AG09309 (cell line): Measurements from ENCODE around the gene AUTS2.

Experiments used
- DNase-seq: peaks from one replicate; pipeline ENCODE4 v3.0.0-alpha.2; 2010; ENCODE audit warnings: low read depth
- H3K4me3 ChIP-seq: 2 replicates; pipeline ENCODE4 v1.5.1; 2011; ENCODE audit warnings: mild to moderate bottlenecking, low read depth, low read length, moderate library complexity; ENCODE audit not compliant: control insufficient read depth
- TF ChIP-seq, protein P1 (sequence below): IDR thresholded peaks from 2 replicates; pipeline ENCODE4 v1.5.1; 2011; ENCODE audit warnings: mild to moderate bottlenecking, low read depth, low read length, inconsistent platforms; ENCODE audit not compliant: insufficient read depth, control insufficient read depth; ENCODE audit errors: missing control alignments

Gene AUTS2

DNA sequence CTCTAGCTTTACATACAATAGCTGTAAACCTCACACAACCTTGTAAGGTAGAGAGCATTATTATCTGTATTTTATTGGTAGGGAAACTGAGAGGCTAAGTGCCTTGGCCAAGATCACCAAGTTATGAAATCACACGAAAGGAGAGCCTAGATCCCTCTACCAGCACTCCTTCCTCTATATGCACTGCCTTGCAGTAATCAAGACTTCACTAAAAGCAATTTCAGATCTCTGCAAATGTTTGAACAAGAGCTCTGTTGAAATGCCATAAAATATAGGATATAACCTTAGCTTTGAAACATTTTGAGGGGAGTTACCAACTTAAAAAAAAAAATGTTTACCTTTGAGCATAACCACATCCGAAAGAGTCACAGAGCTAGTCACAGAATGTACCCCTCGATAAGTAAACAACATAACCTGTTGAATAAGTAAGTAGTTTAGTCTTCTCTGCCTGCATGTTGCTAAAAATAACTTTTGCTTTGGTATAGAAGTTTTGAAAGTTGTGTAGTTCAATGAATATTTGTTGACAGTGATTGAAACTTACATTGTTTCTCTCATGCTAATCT is 709.4 kb downstream of the AUTS2 start:
- no peak overlapping the region for H3K4me3 ChIP-seq
- DNase-seq = no peak
- TF ChIP-seq, protein P1, sequence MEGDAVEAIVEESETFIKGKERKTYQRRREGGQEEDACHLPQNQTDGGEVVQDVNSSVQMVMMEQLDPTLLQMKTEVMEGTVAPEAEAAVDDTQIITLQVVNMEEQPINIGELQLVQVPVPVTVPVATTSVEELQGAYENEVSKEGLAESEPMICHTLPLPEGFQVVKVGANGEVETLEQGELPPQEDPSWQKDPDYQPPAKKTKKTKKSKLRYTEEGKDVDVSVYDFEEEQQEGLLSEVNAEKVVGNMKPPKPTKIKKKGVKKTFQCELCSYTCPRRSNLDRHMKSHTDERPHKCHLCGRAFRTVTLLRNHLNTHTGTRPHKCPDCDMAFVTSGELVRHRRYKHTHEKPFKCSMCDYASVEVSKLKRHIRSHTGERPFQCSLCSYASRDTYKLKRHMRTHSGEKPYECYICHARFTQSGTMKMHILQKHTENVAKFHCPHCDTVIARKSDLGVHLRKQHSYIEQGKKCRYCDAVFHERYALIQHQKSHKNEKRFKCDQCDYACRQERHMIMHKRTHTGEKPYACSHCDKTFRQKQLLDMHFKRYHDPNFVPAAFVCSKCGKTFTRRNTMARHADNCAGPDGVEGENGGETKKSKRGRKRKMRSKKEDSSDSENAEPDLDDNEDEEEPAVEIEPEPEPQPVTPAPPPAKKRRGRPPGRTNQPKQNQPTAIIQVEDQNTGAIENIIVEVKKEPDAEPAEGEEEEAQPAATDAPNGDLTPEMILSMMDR = no peak

DNA sequence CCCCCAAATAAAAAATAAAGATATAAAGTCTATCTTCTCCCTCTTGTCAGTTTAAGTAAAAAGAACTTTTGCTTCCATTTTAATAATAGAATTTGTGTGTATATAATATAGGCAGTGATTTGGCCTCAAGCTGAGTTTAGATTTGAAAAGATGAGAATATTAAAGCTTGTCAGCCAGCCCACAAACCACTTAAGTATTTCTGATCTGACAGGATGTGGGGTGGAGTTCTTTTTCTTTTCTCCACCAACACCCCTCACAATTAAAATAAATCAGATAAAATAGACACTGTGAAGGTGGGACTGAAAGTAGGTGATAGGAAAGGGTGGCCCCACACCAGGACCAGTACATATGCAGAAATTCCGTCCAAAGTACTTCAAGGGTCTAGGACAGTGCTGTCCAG is 714.1 kb downstream of the AUTS2 start:
- TF ChIP-seq, protein P1 = no peak
- no peak overlapping the region for H3K4me3 ChIP-seq
- DNase-seq = no peak

DNA sequence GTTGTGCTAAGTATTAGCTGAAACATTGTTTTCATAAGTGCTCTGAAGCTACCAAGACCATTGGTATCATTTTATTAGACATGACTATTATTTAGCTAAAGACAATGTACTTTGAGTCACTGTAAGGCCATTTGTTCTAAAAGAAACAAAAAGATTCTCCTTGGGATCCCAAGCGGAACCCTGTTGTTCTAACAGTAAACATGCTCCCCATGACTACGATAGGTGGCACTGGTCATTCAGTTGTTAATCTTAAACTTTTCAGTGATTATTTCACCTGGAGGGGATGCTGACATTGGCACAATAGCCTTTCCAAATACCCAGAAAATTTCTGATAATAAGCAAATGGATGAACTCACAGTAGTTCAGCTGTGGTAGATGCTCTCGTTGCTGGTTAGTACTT is 715.0 kb downstream of the AUTS2 start:
- TF ChIP-seq, protein P1 = no peak
- no peak overlapping the region for H3K4me3 ChIP-seq
- no peak for DNase-seq

DNA sequence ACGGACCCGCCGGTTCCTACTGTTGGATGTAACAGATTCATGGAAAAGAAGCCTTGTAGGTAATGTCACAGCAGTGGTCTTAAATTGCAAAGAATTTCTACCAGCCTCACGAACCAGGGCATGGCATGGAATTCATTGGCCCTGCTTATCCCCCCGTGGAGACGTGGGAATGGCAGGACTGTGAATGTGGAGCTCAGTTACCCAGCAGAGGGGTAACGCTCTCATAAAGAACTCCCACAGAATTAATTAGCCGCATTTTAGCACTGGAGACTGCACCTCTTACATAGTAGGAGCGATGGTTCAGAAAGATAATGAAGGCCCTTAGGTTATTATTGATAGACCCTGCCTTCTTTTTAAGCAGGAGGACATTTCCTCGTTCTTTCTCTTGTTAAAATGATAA is 715.4 kb downstream of the AUTS2 start:
- TF ChIP-seq, protein P1 = no peak
- DNase-seq = no peak
- H3K4me3 ChIP-seq = no peak overlapping the region

DNA sequence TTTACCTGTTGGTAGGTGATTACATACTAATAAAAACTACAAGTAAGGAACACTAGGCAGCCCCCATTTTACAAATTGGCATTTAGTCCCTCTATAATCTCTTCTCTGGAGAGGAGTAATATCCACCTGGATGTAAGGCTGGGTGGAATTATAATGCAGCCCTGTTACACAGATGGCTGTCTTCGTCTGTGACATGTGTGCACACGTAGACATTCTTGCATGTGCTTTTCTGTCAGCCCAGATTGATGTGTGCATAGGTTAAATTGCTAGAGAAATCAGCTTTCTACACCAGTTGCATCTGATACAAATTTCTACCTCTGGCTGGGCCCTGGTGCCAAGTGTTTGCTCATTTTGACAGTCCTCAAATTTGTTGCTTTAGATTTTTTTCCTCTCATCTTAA is 715.9 kb downstream of the AUTS2 start:
- H3K4me3 ChIP-seq = no peak overlapping the region
- TF ChIP-seq, protein P1 = no peak
- no peak for DNase-seq

DNA sequence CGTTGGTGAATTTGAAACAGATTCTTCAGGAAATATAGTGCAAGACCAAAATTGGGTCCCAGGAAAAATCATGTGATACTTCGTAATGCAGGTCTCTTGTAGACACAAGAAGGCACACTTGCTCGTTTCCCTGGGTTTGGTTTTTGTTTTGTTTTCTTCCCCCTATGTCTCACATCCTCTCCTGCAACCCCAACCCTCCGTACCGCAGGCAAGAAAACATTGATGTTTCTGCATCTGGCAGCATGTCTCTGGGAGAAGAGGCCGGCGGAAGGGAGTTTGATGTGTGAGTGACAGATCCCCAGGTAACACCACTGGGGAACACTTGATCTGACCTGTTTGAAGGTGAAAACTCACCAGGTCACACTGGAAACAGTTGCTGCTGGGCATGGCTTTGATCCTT is 718.5 kb downstream of the AUTS2 start:
- DNase-seq = no peak
- no peak overlapping the region for H3K4me3 ChIP-seq
- TF ChIP-seq, protein P1 = no peak

DNA sequence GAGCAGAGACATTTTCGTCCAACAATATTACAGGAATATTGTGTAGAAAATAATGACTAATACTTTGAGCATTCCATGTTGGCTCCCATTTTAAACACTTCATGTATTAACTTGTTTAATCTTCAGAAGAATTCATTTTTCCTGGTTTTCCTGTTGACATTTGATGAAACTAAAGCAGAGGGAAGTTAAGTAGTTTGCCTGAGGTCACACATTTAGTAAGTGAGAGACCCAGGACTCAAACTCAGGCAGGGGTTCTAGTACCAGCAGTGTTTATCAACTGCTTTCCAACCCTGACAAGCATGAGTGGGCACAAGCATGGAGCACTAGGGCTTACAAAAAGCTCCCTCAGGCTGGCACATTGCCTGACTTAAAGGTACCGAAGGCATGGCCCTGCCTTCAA is 719.1 kb downstream of the AUTS2 start:
- no peak overlapping the region for H3K4me3 ChIP-seq
- DNase-seq = no peak
- TF ChIP-seq, protein P1 = no peak
